DOHH2 (cell line): ENCODE data around the gene RAMP1.

Source experiments
- H3F3A ChIP-seq: fragments of 200-600 bp; sonication (generic), shearing (Covaris generic); 2 replicates; pipeline ENCODE4 v1.6.0; 2016; ENCODE audit warnings: antibody characterized with exemption, mild to moderate bottlenecking; ENCODE audit not compliant: control insufficient read depth, insufficient read depth
- H3K27ac ChIP-seq: fragments of 200-600 bp; sonication (generic); 2 replicates; pipeline ENCODE4 v1.5.1; 2014; ENCODE audit warnings: low read depth, mild to moderate bottlenecking, low read length, moderate library complexity
- H3K27me3 ChIP-seq: fragments of 200-600 bp; sonication (generic); 2 replicates; pipeline ENCODE4 v1.6.1; 2014; ENCODE audit warnings: mild to moderate bottlenecking, low read length, mixed read lengths; ENCODE audit not compliant: control insufficient read depth
- H3K36me3 ChIP-seq: fragments of 200-600 bp; sonication (generic); 2 replicates; pipeline ENCODE4 v1.6.1; 2014; ENCODE audit warnings: mild to moderate bottlenecking, low read length, moderate library complexity, mixed read lengths; ENCODE audit not compliant: control insufficient read depth
- H3K4me1 ChIP-seq: fragments of 200-600 bp; sonication (generic); 2 replicates; pipeline ENCODE4 v1.6.1; 2014; ENCODE audit warnings: mild to moderate bottlenecking, low read length, mixed read lengths; ENCODE audit not compliant: control insufficient read depth
- H3K4me2 ChIP-seq: fragments of 200-600 bp; sonication (generic); 2 replicates; pipeline ENCODE4 v1.6.0; 2014; ENCODE audit warnings: mild to moderate bottlenecking, low read length, moderate library complexity
- H3K4me3 ChIP-seq: fragments of 200-600 bp; sonication (generic); 2 replicates; pipeline ENCODE4 v1.5.1; 2014; ENCODE audit warnings: mild to moderate bottlenecking, low read length, mixed read lengths
- H3K79me2 ChIP-seq: fragments of 200-600 bp; sonication (generic); 2 replicates; pipeline ENCODE4 v1.6.1; 2014; ENCODE audit warnings: mild to moderate bottlenecking, low read length, mixed read lengths; ENCODE audit not compliant: control insufficient read depth
- H3K9me2 ChIP-seq: fragments of 200-600 bp; sonication (generic); replicated peaks from 2 replicates; pipeline ENCODE4 v1.6.1; 2014; ENCODE audit warnings: mild to moderate bottlenecking, low read length, mixed read lengths; ENCODE audit not compliant: control insufficient read depth
- H3K9me3 ChIP-seq: fragments of 200-600 bp; sonication (generic); 2 replicates; pipeline ENCODE4 v1.6.1; 2014; ENCODE audit warnings: antibody characterized with exemption, low read length, mixed read lengths; ENCODE audit not compliant: control insufficient read depth, insufficient read depth
- H4K20me1 ChIP-seq: fragments of 200-600 bp; sonication (generic); 2 replicates; pipeline ENCODE4 v1.6.0; 2014; ENCODE audit warnings: low read depth, mild to moderate bottlenecking, antibody characterized with exemption, low read length, moderate library complexity; ENCODE audit not compliant: control insufficient read depth, insufficient read depth
- CTCF ChIP-seq: fragments of 200-600 bp; sonication (generic); IDR thresholded peaks from one replicate; pipeline ENCODE4 v1.5.1; 2014; ENCODE audit warnings: antibody characterized with exemption, mild to moderate bottlenecking, low read depth, low read length; ENCODE audit not compliant: poor library complexity, severe bottlenecking
- EZH2phosphoT487 ChIP-seq: fragments of 200-600 bp; sonication (generic); IDR thresholded peaks from 2 replicates; pipeline ENCODE4 v1.6.1; 2017; ENCODE audit warnings: borderline replicate concordance, mild to moderate bottlenecking, antibody characterized with exemption, low read length, moderate library complexity, mixed read lengths

RAMP1 gene

GRCh38 chr2:237878321-237879057 lies 19.1 kb downstream of the RAMP1 start:
- H3K9me2 ChIP-seq: no peaks in the 10 kb centered on the region
- TF ChIP-seq EZH2phosphoT487 (no peak), CTCF (no peak)
- no peaks in the 10 kb centered on the region for H3K27me3 ChIP-seq
- no peak overlapping the region for H3K4me3 ChIP-seq
- H3K4me1 ChIP-seq: peaks cover 4% of the 10 kb centered on the region
- H3K79me2 ChIP-seq: no peaks in the 10 kb centered on the region
- no peak overlapping the region for H3K27ac ChIP-seq
- no peak overlapping the region for H3K4me2 ChIP-seq
- H3K36me3 ChIP-seq: no peaks in the 10 kb centered on the region
- no peaks in the 10 kb centered on the region for H3F3A ChIP-seq
- no peaks in the 10 kb centered on the region for H3K9me3 ChIP-seq
- H4K20me1 ChIP-seq: no peaks in the 10 kb centered on the region

GRCh38 chr2:237879058-237879430 lies 19.6 kb downstream of the RAMP1 start:
- Histone ChIP-seq H3K9me2 (no peaks in the 10 kb centered on the region), H3K9me3 (no peaks in the 10 kb centered on the region), H3K4me1 (no peaks in the 10 kb centered on the region), H3K36me3 (no peaks in the 10 kb centered on the region), H4K20me1 (no peaks in the 10 kb centered on the region), H3K4me3 (no peak overlapping the region), H3F3A (no peaks in the 10 kb centered on the region), H3K27me3 (no peaks in the 10 kb centered on the region), H3K4me2 (no peak overlapping the region), H3K79me2 (no peaks in the 10 kb centered on the region), H3K27ac (no peak overlapping the region)
- TF ChIP-seq CTCF (no peak), EZH2phosphoT487 (no peak)

- no peak overlapping the region for H3K27ac ChIP-seq
- no peaks in the 10 kb centered on the region for H3K36me3 ChIP-seq
- H3K79me2 ChIP-seq: no peaks in the 10 kb centered on the region
- H3F3A ChIP-seq: no peaks in the 10 kb centered on the region
- no peak overlapping the region for H3K4me2 ChIP-seq
- no peaks in the 10 kb centered on the region for H3K27me3 ChIP-seq
- no peaks in the 10 kb centered on the region for H3K4me1 ChIP-seq
- no peaks in the 10 kb centered on the region for H3K9me2 ChIP-seq
- H4K20me1 ChIP-seq: no peaks in the 10 kb centered on the region
- H3K9me3 ChIP-seq: no peaks in the 10 kb centered on the region
- TF ChIP-seq EZH2phosphoT487 (no peak), CTCF (no peak)
- no peak overlapping the region for H3K4me3 ChIP-seq
Observed at GRCh38 chr2:237879991-237880560, 20.7 kb downstream of the RAMP1 start.
